Vagina (tissue), 2 donors: ENCODE measurements around the gene STRN.

Source experiments
- CTCF ChIP-seq, 3 experiments: fragments of 450-650 bp in 2 of 3; fragments of 200-600 bp in 1 of 3; sonication (generic) in 1 of 3; IDR thresholded peaks; one replicate each; pipeline ENCODE4 v1.5.1; 2017 to 2019; ENCODE audit warnings: antibody characterized with exemption in 3 of 3, mild to moderate bottlenecking in 2 of 3, moderate library complexity in 2 of 3
- POLR2A ChIP-seq, 2 donors: fragments of 450-650 bp; IDR thresholded peaks; one replicate each; pipeline ENCODE4 v1.6.1; 2017; ENCODE audit warnings: antibody characterized with exemption in 2 of 2, mild to moderate bottlenecking in 2 of 2, moderate library complexity in 2 of 2

DNA sequence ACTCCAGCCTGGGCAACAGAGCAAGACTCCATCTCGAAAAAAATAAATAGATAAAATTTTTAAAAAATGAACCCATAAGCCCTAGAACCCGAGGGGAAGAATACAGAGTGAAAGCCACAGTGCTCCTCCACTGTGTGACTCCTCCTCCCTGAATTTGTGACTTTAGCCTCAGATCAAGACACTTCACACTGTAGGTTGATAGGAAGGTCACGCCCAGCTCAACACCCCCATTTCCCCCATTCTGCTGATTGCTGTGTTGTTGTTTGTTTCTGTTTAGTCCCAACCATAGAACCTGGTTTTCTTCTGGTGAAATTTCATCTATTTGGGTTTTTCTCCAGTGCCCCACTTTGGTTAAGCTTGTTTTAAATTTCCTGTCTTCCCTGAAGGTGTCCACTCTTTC lies 167.6 kb downstream of the STRN start:
- TF ChIP-seq CTCF (IDR thresholded peaks at IDR 0.05), result no peak
- no peak for TF ChIP-seq POLR2A (IDR thresholded peaks at IDR 0.05)
